CD4-positive, alpha-beta T cell treated with Interleukin-6 for 4 hours (primary cell): Measurements from ENCODE around the gene SLC4A8.
A peak's percentile ranks its signal among the peaks of the same experiment; 100 is the strongest.
"Not testable (repeated sequence)": the region's sequence is repeated elsewhere in the genome, so short reads cannot be mapped to it uniquely, and the experiment has no call there.

Experiments
- DNase-seq: peaks from one replicate; pipeline ENCODE4 v3.0.0-alpha.2; 2020; ENCODE audit warnings: mixed read lengths

Gene SLC4A8

DNA sequence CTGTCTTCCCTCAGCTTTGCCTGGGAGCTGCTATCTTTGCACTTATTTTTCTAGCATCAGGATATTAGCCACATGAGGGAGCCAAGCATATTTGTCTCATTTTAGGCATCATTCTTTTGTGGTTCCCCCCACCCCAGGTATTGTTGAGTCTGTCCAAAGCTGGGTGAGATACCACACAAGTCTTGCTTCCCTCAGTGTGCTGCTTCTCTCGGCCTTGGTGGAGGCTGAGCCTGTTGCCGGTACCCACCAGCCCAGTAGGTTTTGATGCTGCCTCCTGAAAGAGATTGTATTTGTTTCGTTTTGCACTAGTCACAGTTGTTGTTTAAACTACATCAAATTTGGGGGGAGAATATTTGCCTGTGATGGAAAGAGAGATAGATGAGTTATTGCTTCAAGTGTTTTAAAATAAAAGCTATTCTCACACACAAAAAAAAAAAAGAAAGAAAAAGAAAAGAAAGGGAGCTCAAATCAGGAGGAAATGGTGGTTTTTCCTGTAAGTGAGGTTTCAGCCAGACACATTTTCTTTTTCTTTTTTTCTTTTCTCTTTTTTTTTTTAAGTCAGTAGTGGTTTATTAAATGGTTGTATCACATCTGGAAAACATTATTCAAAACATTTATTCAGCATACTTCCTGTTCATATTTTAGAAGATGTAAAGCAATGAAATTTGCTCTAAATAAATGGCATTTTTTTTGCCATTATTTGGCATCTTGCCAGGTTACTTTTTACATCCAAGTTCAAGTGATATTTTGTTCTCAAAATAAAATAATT is 58.5 kb downstream of the SLC4A8 start:
- peak; percentile 58 for DNase-seq

DNA sequence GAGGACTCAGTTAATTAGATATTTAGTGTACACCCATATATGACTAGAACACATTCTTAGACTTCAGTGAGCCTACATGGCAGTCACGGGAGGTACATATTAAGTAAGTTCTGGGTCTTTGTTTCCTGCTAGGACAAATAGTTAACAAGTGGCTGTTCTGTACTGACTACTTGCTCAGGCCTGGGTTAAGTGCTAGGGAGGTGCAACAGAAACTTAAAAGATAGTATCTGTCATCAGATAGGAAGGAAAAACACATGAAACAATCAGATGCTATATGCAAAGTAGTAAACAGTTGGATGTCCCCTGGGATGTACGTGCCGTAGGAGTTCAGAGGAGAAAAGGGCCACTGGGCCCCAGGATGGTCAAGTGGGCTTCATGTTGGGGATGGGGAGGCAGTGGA is 59.5 kb downstream of the SLC4A8 start:
- no peak for DNase-seq

DNA sequence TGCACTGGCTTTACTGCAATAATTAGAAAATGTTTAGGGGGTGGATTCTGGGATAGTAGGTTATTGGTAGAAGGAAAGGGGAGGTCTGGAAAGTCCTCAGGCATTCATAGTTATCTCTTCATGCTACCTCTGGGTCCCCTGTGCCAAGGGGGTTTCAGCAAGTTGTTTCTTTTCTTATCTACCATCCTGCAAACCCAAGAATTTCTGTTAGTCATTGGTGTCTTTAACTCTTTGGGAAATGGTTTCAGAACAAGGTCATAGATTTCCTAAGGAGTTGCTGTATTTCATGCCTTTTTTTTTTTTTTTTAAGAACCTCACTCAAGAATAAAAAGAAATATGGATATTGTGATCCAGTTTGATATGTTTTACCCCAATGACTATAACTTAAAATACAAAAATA is 63.6 kb downstream of the SLC4A8 start:
- DNase-seq: no peak

DNA sequence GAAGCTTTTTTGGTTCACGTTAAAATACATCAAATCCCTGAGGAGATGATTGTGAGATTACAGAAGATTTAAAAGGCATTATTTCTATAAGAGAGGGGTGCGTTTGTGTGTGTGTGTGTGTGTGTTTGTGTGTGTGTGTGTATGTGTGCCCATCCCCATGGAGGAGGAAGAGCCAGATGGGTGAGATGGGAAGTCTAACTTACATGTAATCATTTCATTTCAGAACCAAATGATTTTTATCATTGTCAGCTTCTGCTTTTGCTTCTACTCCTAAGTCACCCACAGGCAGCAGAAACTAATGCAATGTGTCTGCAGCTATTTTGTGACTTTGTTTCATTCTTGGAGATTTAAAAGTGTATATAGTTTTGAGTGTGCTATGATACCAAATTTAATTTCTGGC is 68.7 kb downstream of the SLC4A8 start:
- DNase-seq: no peak

DNA sequence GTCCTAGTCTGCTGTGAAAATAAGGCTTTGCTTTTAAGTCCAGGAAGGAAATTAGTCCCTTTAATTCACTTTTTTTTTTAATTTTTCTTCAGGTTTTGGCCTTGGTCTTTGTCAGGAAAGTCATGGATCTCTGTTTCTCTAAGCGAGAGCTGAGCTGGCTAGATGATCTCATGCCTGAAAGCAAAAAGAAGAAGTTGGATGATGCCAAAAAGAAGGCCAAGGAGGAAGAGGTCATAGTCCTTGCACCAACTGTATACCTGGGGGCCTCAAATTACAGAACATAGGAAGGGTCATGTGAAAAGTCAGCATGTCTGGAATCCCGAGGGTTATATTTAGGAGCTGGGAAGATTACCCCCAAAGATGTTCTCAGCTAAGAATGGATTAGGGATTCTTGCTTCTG is 72.3 kb downstream of the SLC4A8 start:
- DNase-seq: no peak

DNA sequence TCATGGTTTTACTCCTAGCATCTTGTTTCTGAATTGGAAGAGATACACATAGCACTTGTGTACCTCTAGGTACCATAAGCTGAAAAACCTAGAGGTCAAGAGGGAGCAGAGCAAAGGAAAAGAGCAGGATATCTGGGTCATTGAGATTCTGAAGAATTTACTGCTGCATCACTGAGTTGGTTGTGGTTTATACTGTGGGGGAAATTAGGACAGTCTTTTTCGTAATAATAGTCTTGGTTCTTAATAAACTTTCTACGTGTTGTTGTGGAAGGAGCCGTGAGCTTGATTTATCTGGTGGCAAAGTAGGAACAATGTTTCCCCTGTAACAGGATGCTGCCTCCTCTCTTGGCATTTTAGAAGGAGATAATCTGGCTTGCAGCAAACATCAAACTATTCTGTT is 80.2 kb downstream of the SLC4A8 start:
- no peak for DNase-seq

DNA sequence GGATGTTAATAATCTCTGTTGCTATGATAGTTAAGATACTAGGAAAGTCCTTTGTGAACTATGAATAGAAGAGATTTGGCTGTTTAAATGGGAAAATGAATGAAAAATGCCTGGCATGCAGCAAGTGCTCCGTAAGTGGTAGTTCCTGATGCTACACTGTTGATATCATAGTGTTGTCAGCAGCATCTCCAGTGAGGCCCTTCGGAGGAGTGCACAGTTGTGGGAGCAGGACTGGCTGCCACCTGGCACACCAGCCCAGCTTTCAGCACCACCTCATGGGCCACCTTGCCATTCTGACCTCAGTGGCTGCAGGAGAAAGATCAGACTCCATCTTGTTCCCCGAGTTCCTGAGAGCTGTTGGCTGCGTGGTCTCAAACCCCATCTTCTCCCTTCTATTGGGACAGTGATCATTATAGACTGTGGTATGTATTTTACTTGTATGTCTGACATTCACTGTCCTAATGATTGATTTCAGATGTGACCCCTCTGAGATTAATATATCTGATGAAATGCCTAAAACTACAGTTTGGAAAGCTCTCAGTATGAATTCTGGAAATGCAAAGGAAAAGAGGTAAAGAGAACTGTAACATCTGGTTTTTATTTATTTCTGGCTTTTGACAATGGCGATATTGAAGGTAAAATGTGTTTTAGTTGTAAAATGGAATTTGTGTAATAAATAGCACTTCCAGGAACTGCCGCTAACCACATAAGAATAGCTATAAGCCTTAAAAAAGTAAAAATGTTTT is 80.9 kb downstream of the SLC4A8 start:
- DNase-seq: no peak

DNA sequence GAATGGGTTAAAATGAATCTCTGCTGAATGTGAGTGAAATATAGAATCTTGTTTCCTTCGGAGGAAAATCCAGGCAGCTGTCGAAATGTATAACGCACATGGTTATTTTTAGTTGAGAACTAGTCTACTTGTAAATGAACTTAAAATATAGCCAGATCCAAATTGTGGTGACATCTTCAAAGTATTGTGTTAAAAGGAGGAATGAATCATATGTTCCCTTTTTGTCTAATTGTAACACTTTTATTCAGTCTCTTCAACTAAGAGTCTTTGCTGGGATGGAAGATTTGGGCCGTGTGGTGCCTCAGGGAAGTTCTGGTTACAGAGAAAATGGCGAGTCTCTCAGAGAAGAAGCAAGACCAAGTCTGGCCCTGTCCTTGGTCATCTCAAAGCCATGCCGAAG is 82.5 kb downstream of the SLC4A8 start:
- DNase-seq: no peak

DNA sequence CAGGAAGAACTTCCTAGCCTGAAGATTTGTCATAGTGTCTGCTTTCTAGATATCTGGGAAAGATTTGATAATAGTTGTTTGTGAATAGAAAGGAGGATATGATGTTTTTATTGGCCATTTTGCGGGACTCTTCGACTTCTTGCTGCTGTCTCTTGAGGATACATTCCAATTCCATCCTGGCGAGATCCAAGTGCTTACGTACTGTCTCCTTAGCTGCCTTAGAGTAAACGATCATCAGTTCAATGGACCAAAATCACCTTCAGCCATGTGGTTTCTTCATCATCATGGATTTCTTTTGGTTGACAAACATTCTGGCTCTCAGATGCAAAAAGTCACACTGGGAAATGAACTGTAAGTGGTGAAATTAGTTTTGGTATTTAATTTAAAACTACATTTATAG is 83.7 kb downstream of the SLC4A8 start:
- no peak for DNase-seq

DNA sequence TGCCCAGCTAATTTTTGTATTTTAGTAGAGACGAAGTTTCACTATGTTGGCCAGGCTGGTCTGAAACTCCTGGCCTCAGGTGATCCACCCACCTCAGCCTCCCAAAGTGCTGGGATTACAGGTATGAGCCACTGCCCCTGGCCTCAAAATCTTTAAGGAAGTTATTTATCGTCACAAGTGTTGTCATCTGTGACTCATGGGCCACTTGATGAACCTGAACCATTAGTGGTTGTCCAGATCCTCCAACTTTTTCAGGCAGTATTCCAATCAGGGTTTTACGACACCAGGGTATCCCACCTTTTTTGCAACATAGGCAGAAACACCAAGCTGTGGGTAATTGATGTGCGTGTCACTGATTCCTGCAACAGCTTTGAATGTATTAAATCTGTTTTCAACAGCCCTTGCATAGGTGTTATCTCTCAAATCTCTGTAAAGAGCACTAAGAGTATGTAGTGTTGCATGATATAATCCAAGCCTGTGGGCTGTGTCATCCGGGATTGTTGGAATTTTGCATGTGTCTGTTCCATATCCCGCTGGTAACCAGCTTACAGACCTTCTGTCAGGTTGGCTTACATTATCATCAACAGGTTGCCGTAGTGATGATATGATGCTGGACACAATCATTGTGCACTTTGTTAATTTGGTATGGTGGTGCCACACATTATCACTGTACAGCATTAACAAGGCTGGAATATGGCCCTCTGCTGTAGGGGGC is 87.1 kb downstream of the SLC4A8 start:
- no peak for DNase-seq

DNA sequence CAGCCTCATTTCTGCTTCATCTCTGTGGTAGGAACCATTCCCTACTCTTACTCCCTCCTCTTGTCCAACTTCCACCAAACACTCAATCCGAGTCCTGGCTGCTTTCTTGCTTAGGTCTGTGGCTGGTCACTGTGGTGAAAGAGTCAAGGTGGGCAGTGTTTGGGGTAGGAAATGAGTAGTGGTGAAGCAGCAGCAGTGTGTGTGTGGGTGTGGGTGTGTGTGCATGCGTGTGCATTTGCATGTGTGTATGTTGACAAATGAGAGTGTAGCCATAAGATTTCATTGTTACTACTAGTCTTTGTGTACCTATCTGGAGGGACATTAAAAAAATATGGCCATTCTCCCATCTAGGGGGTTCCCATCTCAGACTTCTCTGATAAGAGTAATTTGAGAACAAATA is 87.8 kb downstream of the SLC4A8 start:
- no peak for DNase-seq

DNA sequence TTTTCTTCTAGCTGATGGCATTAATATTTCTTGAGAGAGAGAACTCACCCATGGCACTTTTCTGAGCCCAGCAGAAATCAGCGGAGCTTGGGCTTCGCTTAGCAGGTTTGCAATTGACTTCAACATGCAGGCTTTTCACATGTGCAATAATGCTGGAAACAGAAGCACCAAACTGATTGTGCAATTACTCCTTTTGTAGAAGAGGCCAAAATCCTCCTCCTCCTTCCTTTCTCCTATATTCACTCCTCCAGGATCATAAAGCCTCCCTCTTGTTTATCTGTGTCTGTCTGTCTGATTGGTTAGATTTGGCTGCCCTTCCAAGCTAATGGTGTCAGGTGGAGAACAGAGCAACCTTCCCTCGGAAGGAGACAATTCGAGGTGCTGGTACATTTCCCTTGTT is 90.4 kb downstream of the SLC4A8 start:
- not testable (repeated sequence) for DNase-seq

DNA sequence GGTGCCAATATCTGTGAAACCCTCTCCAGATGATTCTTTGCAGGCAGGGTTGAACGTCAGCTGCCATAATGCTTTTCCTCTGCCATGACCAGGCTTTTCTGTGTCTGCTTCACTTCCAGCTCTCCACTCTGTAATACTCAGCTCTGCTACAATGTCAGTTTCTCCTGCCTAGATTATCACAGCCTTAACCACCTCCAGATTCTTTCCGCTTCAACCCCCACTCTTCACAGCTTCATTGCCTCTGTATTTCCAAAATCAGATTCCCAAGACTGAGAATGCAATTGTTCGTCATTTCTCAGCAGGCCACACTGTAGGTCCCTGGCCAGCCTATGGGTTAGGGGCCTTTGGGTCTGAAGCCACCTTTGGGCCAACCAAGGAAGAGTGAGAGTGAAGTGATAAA is 92.7 kb downstream of the SLC4A8 start:
- no peak for DNase-seq

DNA sequence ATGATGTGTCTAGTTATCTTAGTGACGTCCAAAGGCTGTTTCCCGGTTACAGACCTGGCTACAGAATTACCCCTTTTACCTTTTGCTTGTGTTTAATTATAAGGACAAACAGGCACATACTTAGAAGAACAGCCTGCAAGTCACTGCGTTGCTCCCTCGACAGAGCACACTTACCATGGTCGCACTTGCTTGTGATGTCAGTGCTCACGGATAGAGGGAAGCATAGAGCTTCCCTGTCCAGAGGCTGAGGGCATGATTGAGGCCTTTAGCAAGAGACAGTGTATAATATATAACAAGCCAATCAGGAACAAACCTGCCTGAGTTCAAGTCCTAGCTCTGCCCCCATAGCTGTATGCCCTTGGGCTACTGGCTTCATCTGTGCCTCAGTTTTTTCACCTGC is 93.2 kb downstream of the SLC4A8 start:
- DNase-seq: no peak

DNA sequence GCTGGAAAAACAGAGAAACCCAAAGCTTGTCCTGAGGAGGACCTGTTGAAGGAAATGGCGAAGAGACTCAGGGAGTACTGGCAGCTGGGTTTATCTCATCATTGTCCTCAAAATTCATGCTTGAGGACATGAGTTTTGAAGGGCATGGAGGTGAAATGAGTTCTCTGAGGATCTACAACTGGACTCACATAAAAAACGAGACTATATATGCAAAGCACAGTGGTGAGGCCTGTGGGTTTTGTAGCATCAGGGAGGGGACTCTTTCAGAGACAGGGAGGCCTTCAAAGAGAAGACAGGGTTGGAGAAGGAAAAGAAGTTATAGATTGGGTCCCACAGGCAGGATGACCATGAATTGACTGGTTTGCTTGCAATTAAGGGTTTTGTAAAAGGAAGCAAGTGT is 95.1 kb downstream of the SLC4A8 start:
- no peak for DNase-seq

DNA sequence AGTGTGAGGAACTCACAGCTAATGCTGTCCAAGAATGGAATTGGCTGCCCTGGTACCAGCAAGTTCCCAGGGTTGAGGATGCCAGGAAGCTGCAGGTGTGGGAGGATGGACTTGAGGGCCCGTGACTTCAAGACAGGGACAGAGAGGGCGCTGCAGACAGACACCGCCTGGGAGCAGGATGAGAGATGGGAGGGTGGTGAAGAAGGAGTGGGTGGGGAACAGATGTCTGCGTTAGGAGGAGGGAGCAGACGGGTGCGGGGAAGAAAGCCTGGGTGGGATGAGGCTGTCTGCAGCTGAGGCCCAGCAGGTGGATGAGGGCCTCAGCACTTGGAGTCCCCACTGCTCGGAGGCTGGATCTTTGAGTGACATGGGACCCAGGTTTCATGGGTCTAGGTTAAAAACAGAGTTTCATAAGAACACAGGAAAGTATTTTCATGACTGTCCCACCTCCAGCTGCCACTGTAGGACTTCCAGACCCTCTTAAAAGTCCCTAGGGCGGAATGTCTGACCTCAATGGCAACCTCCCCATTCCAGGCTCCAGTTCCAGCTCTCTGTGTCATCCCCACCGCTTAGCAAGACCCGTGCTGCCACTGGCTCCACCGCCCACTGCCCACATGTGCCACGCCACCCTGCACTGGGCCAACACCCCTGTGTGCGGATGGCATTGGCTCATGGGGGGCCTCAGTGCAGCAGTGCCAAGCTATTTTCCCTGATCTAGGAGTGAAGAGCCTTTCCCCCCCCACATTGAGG is 96.1 kb downstream of the SLC4A8 start:
- DNase-seq: no peak

DNA sequence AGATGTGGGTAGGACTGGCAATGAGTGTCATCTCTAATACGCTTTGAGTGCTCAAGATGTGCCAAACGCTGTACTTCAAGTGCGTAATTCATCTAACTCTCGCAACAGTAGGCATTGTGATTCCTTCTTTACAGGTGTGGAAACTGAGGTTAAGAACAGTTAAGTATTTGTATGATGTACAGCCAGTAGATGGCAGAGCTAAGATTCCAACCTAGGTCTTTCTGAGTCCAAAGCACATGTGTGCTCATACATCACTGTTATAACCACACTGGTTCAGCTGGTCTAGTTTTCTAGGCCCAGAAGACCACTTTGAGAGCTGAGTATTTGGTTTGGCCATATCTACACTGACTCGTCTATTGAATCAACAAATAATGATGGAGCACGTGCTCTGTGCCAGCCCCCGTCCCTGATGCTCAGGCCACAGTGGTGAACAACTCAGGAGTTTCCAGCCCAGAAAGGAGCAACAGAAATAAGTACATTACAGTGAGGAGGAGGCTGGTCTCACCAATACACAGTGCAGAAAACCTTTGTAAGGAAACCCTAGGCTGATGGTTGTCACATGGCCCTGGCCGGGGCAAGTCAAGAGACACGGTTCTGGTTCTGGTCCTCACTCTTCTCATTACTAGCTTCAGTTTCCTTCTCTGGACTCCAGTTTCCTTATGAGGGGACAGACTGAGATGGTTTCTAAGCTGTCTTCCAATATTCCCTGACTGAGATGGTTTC is 97.1 kb downstream of the SLC4A8 start:
- no peak for DNase-seq

DNA sequence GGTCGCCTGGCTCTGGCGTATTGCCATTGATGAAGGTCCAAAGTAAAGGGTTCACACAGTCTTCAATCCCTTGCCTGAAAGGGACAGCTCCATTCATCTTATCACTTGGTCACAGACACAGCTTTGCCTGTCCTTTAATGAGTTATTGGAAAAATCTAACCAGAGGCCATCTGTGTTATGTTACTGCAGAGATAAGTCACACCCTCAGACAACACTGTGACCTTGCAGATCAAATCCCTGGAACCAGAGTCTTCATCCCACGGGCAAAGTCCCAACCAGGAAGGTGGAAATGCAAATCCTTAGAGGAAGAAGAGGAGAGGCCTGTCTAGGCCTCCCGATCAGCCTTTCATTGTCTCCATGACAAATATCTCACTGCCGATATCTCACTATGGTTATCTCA is 98.1 kb downstream of the SLC4A8 start:
- DNase-seq: no peak

DNA sequence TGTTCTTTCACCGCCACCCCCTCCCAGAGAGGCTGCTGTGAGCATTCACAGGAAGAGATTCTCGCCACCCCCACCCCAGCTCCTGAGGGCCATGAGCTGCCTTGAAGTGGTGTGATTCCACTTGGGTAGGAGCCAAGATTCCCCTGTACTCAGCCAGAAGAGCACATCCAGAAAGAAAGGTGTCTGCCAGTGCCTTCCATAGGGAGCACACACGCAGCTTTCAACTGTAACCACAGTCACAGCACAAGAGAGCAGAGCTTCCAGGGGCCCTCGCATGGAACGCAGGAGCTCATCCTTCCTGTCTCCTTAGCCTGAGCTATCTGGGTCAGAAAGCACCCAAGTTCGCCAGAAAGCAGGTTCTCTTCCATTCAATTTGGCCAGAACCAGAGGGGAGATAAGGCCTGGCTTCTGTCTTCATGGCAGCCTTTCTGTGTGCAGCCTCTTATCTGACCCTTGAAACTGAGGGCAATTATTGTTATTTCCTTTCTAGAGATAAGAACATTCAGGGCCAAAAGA is 99.8 kb downstream of the SLC4A8 start:
- no peak for DNase-seq

DNA sequence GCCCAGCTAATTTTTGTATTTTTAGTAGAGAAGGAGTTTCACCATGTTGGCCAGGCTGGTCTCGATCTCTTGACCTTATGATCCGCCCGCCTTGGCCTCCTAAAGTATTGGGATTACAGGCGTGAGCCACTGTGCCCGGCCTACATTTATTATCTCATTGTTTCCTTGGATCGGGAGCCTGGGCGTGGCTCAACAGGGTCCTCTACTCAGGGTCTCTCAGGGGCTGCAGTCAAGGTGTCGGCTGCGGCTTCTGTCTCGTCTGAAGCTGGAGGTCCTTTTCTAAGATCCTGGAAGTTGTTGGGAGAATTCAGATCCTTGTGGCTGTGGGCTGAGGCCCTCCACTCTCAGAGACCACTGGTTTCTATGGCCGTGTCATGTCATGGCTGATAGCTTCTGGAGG is 100.9 kb downstream of the SLC4A8 start:
- no peak for DNase-seq

DNA sequence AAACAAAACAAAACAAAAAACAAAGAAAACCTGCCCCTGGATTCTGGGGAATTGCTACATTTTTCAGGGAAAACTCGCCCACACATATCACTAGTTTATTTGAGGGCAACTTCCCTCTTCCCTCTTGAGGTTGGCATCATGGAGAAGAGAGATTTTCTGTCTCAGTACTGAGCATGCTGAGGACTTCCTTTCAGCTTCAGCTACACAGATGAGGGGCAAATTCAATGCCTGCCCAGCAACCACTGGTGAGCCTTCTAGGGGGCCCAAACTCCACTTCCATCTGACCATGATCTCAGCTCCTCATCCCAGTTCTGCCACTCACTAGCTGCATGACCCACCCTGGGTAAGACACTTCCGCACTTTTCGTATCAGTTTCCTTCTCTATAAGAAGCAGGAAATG is 103.3 kb downstream of the SLC4A8 start:
- DNase-seq: no peak
